Dendritic cell treated with granulocyte-macrophage colony-stimulating factor and Interleukin-4, amounts not matched to agents 40 ng/mL and 50 ng/mL, for 4 days (primary cell): ENCODE results near the gene GPN1.
"Not testable (repeated sequence)": the region's sequence is repeated elsewhere in the genome, so short reads cannot be mapped to it uniquely, and the experiment has no call there.

Experiments
- H3K27ac Mint-ChIP-seq: one replicate; pipeline ENCODE4 v1.8.0; 2022; ENCODE audit warnings: mild to moderate bottlenecking, mixed read lengths
- H3K27me3 Mint-ChIP-seq: one replicate; pipeline ENCODE4 v1.8.0; 2022; ENCODE audit warnings: mild to moderate bottlenecking, mixed read lengths
- H3K36me3 Mint-ChIP-seq: one replicate; pipeline ENCODE4 v1.8.0; 2022; ENCODE audit warnings: low read depth, mixed read lengths
- H3K4me1 Mint-ChIP-seq: one replicate; pipeline ENCODE4 v1.8.0; 2022; ENCODE audit warnings: low read depth, mixed read lengths
- H3K4me3 Mint-ChIP-seq: one replicate; pipeline ENCODE4 v1.8.0; 2022; ENCODE audit warnings: mild to moderate bottlenecking, moderate library complexity, mixed read lengths
- H3K9me3 Mint-ChIP-seq: one replicate; pipeline ENCODE4 v1.8.0; 2022; ENCODE audit warnings: mixed read lengths
- intact Hi-C: fragments of 100-400 bp; cut with micrococcal nuclease; formaldehyde crosslinking; loops from one replicate; pipeline ENCODE4 v1.15.0; 2022

Gene GPN1

DNA sequence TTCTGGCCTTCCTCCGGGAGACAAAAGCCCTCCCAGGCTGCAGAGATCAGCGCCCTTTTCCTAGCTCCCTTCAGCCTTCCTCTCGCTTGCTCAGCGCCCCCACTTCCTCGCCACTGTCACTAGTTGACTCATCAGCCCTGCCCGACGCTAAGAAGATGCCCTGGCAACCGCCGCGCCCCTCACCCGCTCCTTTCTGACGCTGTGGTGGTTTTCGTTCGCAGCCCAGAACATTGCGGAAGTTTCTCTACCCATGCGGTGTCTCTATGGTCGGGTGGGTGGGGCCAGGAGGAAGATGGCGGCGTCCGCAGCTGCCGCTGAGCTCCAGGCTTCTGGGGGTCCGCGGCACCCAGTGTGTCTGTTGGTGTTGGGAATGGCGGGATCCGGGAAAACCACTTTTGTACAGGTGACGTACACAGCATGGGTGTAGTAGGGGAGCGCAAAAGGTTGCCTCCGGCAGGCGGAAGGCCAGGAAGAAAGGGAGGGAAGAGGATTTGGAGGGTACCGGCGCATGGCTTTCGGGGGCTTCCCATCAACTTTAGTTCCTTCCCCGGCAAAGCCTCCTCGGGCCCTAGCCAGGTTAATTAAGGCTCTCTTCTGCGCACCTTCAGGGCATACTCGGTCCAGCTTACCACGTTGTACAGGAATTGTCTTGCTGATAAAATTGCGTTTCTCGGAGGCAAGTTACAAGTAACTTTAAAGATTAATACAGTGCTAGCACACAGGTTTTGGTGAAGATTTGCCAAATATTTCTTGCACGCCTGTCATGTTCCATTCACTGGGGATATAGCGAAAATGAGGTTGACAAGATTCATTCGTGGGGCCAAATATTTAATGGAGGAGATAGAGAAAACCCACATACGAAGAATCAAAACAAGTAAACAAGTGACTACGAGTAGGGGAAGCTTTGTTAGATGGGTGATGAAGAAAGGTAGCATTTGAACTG is at the start of gene GPN1, which contains the start of gene CCDC121:
TSS of gene GPN1 (plus strand) at position 284 of the 943 bp plus-strand sequence. CDS start at position 293, 9 bp downstream.
TSS of gene CCDC121 (minus strand) at position 246 of the 943 bp plus-strand sequence. CDS start 1,213 bp downstream, outside the sequence.
- H3K9me3 Mint-ChIP-seq: no peaks in the 10 kb centered on the region
- H3K4me3 Mint-ChIP-seq: no peak within 1 kb of the TSS
- no peak within 1 kb of the TSS for H3K27ac Mint-ChIP-seq
- intact Hi-C loops: loop anchor here (2.0 kb wide), 1 partner anchor 34 kb away; the partner anchor contains the start of genes SLC4A1AP and SUPT7L
- H3K4me1 Mint-ChIP-seq: no peaks in the 10 kb centered on the region
- no peaks in the 10 kb centered on the region for H3K27me3 Mint-ChIP-seq
- H3K36me3 Mint-ChIP-seq: peaks cover 46% of the 10 kb centered on the region

DNA sequence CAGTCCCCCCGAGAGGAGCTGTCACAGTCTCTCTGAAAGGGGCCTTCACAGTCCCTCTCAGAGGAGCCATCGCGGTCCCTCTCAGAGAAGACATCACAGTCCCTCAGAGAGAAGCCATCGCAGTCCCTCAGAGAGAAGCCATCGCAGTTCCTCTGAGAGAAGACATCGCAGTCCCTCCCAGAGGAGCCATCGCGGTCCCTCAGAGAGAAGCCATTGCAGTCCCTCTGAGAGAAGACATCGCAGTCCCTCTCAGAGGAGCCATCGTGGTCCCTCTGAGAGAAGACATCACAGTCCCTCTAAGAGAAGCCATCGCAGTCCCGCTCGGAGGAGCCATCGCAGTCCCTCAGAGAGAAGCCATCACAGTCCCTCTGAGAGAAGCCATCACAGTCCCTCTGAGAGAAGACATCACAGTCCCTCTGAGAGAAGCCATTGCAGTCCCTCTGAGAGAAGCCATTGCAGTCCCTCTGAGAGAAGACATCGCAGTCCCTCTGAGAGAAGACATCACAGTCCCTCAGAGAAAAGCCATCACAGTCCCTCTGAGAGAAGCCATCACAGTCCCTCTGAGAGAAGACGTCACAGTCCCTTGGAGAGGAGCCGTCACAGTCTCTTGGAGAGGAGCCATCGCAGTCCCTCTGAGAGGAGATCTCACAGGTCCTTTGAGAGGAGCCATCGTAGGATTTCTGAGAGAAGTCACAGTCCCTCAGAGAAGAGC is 47.3 kb upstream of the GPN1 start:
- H3K27ac Mint-ChIP-seq: peak overlapping the region; percentile 91

GRCh38 chr2:27582129-27582694 is 46.6 kb upstream of the GPN1 start:
- Mint-ChIP-seq H3K4me1 (peaks cover 42% of the 10 kb centered on the region), H3K9me3 (peaks cover 25% of the 10 kb centered on the region), H3K36me3 (peaks cover 27% of the 10 kb centered on the region), H3K4me3 (peak overlapping the region; percentile 93), H3K27me3 (no peaks in the 10 kb centered on the region), H3K27ac (peak overlapping the region; percentile 91)
- intact Hi-C loops: loop anchor here (2.0 to 10.0 kb wide), 2 partner anchors 93 to 177 kb away; partner anchors contain the start of genes IFT172 and PPM1G

More for the DNA sequence above, 47.3 kb upstream of the GPN1 start:
- Mint-ChIP-seq H3K36me3 (peaks cover 20% of the 10 kb centered on the region), H3K4me1 (peaks cover 39% of the 10 kb centered on the region), H3K27me3 (no peaks in the 10 kb centered on the region), H3K9me3 (peaks cover 28% of the 10 kb centered on the region), H3K4me3 (no peak overlapping the region)
- intact Hi-C loops: loop anchor here (2.0 to 10.0 kb wide), 2 partner anchors 93 to 177 kb away; partner anchors contain the start of genes IFT172 and PPM1G

DNA sequence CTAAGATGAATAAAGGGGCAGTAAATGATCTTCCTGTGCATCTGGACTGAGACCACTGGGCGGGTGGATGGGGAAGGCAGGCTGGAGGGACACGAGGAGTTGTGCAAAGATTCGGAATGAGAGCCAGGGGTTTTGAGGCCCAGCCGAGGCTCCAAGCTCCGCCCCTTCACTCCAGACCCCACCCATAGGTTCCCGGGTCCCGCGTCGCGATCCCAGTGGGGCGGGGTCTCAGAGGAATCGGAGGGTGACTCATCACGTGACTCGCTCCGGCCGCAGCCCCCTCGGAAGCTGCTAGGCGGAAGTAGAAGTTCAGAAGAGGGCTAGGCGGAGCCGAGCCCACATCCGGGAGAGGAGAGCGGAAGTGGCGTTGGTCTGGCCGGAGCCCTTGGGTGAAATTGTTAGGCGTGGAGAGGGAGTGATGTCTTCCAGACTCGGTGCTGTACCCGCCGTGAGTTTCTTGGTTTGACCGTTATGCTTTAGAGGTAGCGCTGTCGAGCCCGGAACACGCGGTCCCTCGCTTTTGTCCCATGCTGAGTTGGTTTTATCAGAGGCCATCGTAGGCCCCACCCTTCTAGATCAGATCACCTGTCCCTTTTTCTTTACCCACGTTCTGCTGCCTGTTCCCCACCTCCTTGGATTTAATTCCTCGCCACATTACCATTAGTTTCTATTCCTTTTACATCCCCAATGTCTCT is 46.0 kb upstream of the GPN1 start, which contains the start of gene ZNF512:
TSS of gene ZNF512 (plus strand) at position 348 of the 695 bp plus-strand sequence. CDS start at position 419, 71 bp downstream.
- intact Hi-C loops: loop anchor here (2.0 to 10.0 kb wide), 2 partner anchors 94 to 178 kb away; partner anchors contain the start of genes IFT172 and PPM1G
- H3K27me3 Mint-ChIP-seq: no peaks in the 10 kb centered on the region
- peaks cover 20% of the 10 kb centered on the region for H3K9me3 Mint-ChIP-seq
- peaks cover 31% of the 10 kb centered on the region for H3K36me3 Mint-ChIP-seq
- H3K4me1 Mint-ChIP-seq: peaks cover 42% of the 10 kb centered on the region
- H3K27ac Mint-ChIP-seq: peak within 1 kb of the TSS; percentile 91
- H3K4me3 Mint-ChIP-seq: peak within 1 kb of the TSS; percentile 93

DNA sequence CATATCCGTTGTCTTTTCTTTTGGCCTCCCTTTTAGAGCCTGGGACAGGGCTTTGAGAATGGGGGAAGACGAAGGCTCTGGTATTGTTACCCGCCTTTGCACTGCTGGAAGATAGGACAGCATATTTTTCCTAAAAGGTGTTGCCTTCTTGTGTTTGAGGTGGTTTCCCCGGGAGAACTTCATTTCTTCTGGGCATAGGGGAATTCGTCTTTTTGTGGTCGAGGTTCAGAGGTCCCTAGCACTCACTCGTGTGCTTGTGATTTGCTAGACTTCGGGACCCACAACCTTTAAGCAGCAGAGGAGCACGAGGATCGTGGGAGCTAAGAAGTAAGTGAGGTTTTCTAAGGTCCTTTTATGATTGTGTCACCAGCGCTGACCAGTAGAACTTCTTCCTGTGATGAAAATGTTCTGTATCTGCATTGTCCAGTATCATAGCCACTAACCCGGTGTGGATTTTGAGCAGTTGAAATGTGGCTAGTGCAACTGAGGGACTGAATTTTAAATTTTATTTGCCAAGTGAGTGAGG is 45.4 kb upstream of the GPN1 start:
- Mint-ChIP-seq H3K27ac (peak overlapping the region; percentile 91), H3K36me3 (peaks cover 35% of the 10 kb centered on the region), H3K9me3 (peaks cover 18% of the 10 kb centered on the region), H3K4me3 (peak overlapping the region; percentile 93), H3K27me3 (no peaks in the 10 kb centered on the region), H3K4me1 (peaks cover 42% of the 10 kb centered on the region)
- intact Hi-C loops: loop anchor here (2.0 to 10.0 kb wide), 2 partner anchors 95 to 179 kb away; partner anchors contain the start of genes IFT172 and PPM1G

DNA sequence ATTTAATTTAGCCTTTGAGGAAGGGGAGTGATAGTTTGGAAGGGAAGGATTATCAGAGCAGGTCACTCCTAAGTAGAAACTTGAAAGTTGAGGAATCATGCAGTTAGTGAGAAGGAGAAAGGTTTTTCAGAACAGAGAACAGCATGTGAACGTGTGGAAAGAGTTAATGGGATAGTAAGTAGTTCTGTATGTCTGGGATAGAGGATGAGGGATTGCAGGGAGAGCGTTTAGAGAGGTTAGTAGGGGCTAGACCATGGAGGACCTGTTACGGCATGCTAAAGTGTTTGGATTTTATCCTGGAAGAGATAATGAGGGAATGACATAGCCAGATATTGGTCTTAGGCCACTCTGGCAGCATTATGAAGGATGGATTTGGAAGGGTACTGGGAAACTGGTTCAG is 44.3 kb upstream of the GPN1 start:
- H3K36me3 Mint-ChIP-seq: peaks cover 35% of the 10 kb centered on the region
- peaks cover 42% of the 10 kb centered on the region for H3K4me1 Mint-ChIP-seq
- H3K9me3 Mint-ChIP-seq: peaks cover 8% of the 10 kb centered on the region
- H3K27ac Mint-ChIP-seq: no peak overlapping the region
- peak overlapping the region; percentile 15 for H3K4me3 Mint-ChIP-seq
- no peaks in the 10 kb centered on the region for H3K27me3 Mint-ChIP-seq
- intact Hi-C loops: loop anchor here (10.0 kb wide), 1 partner anchor 180 kb away; the partner anchor contains the start of gene PPM1G

DNA sequence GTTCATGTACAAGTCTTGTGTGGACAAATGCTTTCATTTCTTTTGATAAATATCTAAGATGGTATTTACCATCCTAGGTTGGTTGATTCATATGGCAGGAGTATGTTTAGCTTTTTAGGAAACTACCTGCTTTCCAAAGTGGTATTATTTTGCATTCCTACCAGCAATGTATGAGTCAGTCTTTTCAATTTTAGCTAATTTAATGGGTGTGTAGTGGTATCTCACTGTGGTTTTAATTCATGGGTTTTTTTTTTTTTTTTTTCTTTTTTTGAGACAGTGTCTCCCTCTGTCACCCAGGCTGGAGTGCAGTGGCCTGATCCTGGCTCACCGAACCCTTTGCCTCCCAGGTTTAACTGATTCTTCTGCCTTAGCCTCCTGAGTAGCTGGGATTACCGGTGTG is 41.8 kb upstream of the GPN1 start:
- no peaks in the 10 kb centered on the region for H3K27me3 Mint-ChIP-seq
- intact Hi-C loops: loop anchor here (10.0 kb wide), 1 partner anchor 182 kb away; the partner anchor contains the start of gene PPM1G
- peaks cover 42% of the 10 kb centered on the region for H3K4me1 Mint-ChIP-seq
- no peak overlapping the region for H3K4me3 Mint-ChIP-seq
- H3K27ac Mint-ChIP-seq: no peak overlapping the region
- H3K36me3 Mint-ChIP-seq: peaks cover 57% of the 10 kb centered on the region
- peaks cover 15% of the 10 kb centered on the region for H3K9me3 Mint-ChIP-seq

DNA sequence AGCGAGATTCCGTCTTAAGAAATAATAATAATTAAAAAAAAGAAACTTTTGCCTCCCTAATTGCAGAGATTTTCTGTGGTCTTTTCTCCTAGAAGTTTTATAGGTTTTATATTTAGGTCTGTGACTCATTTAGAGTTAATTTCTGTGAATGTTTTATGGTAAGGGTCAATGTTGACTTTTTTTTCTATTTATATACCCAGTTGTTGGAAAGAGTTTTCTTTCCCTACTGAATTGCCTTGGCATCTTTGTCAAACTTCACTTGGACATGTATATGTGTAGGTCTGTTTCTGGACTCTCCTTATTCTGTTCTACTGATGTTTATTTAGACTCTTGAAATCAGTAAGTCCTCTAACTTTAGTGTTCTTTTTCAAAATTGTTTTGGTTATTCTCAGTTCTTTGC is 40.5 kb upstream of the GPN1 start:
- peaks cover 56% of the 10 kb centered on the region for H3K36me3 Mint-ChIP-seq

DNA sequence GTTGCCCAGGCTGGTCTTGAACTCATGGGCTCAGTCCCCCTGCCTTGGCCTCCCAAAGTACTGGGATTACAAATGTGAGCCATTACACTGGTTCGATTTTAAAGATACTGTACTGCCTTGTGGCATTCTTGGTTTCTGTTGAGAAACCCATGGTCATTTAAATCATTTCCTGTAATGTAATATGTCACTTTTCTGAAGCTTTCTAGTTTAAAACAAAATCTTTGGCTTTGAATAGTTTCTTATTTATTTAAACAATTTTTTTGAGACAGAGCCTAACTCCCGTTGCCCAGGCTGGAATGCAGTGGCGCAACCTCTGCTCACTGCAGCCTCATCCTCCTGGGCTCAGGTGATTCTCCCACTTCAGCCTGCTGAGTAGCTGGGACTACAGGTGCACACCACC is 37.1 kb upstream of the GPN1 start:
- Mint-ChIP-seq H3K27me3 (no peaks in the 10 kb centered on the region), H3K27ac (no peak overlapping the region), H3K4me3 (no peak overlapping the region), H3K4me1 (peaks cover 14% of the 10 kb centered on the region), H3K9me3 (peaks cover 51% of the 10 kb centered on the region), H3K36me3 (peaks cover 71% of the 10 kb centered on the region)
- intact Hi-C loops: no loop called here

More for the DNA sequence above, 40.5 kb upstream of the GPN1 start:
- no peaks in the 10 kb centered on the region for H3K27me3 Mint-ChIP-seq
- peaks cover 33% of the 10 kb centered on the region for H3K4me1 Mint-ChIP-seq
- H3K27ac Mint-ChIP-seq: no peak overlapping the region
- H3K9me3 Mint-ChIP-seq: peaks cover 23% of the 10 kb centered on the region
- intact Hi-C loops: loop anchor here (10.0 kb wide), 1 partner anchor 184 kb away; the partner anchor contains the start of gene PPM1G
- H3K4me3 Mint-ChIP-seq: no peak overlapping the region

DNA sequence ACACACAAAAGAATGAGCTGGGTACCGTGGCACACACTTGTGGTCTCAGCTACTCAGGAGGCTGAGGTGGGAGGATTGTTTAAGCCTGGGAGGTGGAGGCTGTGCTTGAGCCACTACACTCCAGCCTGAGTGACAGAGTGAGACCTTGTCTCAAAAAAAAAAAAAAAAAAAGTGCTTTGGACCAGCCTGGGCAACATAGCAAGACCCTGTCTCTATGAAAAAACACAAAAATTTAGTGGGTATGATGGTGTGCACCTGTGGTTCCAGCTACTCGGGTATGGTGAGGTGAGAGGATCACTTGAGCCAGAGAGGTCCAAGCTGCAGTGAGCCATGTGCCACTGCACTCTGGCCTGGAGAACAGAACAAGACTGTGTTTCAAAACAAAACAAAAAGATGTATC is 35.6 kb upstream of the GPN1 start:
- Mint-ChIP-seq H3K27ac (no peak overlapping the region), H3K36me3 (peaks cover 64% of the 10 kb centered on the region), H3K4me1 (peaks cover 21% of the 10 kb centered on the region), H3K9me3 (peaks cover 51% of the 10 kb centered on the region), H3K4me3 (no peak overlapping the region), H3K27me3 (no peaks in the 10 kb centered on the region)
- intact Hi-C loops: no loop called here

DNA sequence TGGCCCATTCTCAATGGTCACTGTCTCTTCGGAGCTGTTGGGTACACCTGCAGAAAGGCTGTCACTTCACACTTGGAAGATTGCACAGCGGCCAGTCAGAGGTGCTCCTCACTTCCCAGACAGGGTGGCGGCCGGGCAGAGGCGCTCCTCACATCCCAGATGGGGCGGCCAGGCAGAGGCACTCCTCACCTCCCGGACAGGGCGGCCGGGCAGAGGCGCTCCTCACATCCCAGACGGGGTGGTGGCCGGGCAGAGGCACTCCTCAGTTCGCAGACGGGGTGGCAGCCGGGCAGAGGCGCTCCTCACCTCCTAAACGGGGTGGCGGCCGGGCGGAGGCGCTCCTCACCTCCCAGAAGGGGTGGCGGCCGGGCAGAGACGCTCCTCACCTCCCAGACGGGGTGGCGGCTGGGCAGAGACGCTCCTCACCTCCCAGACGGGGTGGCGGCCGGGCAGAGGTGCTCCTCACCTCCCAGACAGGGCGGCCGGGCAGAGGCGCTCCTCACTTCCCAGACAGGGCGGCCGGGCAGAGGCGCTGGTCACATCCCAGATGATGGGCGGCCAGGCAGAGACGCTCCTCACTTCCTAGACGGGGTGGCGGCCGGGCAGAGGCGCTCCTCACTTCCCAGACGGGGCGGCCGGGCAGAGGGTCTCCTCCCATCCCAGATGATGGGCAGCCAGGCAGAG is 34.7 kb upstream of the GPN1 start:
- H3K27ac Mint-ChIP-seq, H3K4me3 Mint-ChIP-seq, H3K27me3 Mint-ChIP-seq, intact Hi-C loops: not testable (repeated sequence)
- peaks cover 73% of the 10 kb centered on the region for H3K36me3 Mint-ChIP-seq
- peaks cover 27% of the 10 kb centered on the region for H3K4me1 Mint-ChIP-seq
- H3K9me3 Mint-ChIP-seq: peaks cover 51% of the 10 kb centered on the region

DNA sequence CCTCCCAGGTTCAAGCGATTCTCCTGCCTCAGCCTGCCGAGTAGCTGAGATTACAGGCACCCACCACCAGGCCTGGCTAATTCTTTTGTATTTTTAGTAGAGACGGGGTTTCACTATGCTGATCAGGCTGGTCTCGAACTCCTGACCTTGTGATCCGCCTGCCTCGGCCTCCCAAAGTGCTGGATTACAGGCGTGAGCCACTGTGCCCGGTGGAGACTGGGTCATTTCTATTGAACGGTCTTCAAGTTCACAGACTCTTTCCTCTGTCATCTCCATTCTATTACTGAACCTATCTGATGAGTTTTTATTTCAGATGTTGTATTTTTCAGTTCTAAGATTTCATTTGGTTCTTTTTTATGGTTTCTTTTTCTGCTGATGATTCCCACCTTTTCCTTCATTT is 33.4 kb upstream of the GPN1 start:
- intact Hi-C loops, H3K27me3 Mint-ChIP-seq, H3K4me3 Mint-ChIP-seq, H3K27ac Mint-ChIP-seq: not testable (repeated sequence)
- Mint-ChIP-seq H3K36me3 (peaks cover 77% of the 10 kb centered on the region), H3K4me1 (peaks cover 27% of the 10 kb centered on the region), H3K9me3 (peaks cover 41% of the 10 kb centered on the region)
